22Rv1 (cell line): ENCODE results near the gene PTGES3.
A peak's percentile ranks its signal among the peaks of the same experiment; 100 is the strongest.
"Not testable (repeated sequence)": the region's sequence is repeated elsewhere in the genome, so short reads cannot be mapped to it uniquely, and the experiment has no call there.

Experiments used
- H3K27ac ChIP-seq: fragments of 450-650 bp; 2 replicates; pipeline ENCODE4 v1.5.1; 2017
- CTCF ChIP-seq: fragments of 450-650 bp; IDR thresholded peaks from 2 replicates; pipeline ENCODE4 v1.5.1; 2017; ENCODE audit warnings: mild to moderate bottlenecking
- ZFX ChIP-seq: fragments of 450-650 bp; IDR thresholded peaks from 2 replicates; pipeline ENCODE4 v1.6.1; 2017; ENCODE audit warnings: antibody characterized with exemption, borderline replicate concordance

PTGES3 gene

GRCh38 chr12:56718149-56718548, 30.1 kb upstream of the PTGES3 start:
- TF ChIP-seq ZFX = no peak
- H3K27ac ChIP-seq = no peak overlapping the region

GRCh38 chr12:56716933-56717880, 29.1 kb upstream of the PTGES3 start:
- TF ChIP-seq CTCF = no peak
- TF ChIP-seq ZFX = no peak
- H3K27ac ChIP-seq = no peak overlapping the region

GRCh38 chr12:56716458-56716857, 28.4 kb upstream of the PTGES3 start:
- no peak overlapping the region; the same call in 1 of the 2 replicates for H3K27ac ChIP-seq
- TF ChIP-seq ZFX (no peak), CTCF (no peak)

GRCh38 chr12:56715798-56716197, 27.7 kb upstream of the PTGES3 start:
- H3K27ac ChIP-seq = peak overlapping the region; percentile 12; the same call in 1 of the 2 replicates
- TF ChIP-seq ZFX (no peak), CTCF (no peak)

GRCh38 chr12:56714431-56714929, 26.4 kb upstream of the PTGES3 start:
- H3K27ac ChIP-seq = peak overlapping the region; percentile 12; the same call in 1 of the 2 replicates
- TF ChIP-seq ZFX (no peak), CTCF (no peak)

- no peak overlapping the region for H3K27ac ChIP-seq
- TF ChIP-seq ZFX = no peak
- no peak for TF ChIP-seq CTCF
These were observed 25.3 kb upstream of the PTGES3 start for GRCh38 chr12:56713345-56713744.

GRCh38 chr12:56709759-56710376, 21.8 kb upstream of the PTGES3 start:
- peak overlapping the region; percentile 47; the same call in 1 of the 2 replicates for H3K27ac ChIP-seq
- TF ChIP-seq ZFX (no peak), CTCF (no peak)

- not testable (repeated sequence) for H3K27ac ChIP-seq
These were observed 16.4 kb upstream of the PTGES3 start for GRCh38 chr12:56704522-56704921.
